Ovary (tissue), 3 donors: ENCODE measurements around the gene ITGAL.

Experiments
- CTCF ChIP-seq, 3 donors: fragments of 450-650 bp in 2 of 3; fragments of 200-600 bp in 1 of 3; IDR thresholded peaks; one replicate each; pipeline versions ENCODE4 v1.5.1 to v1.8.0; 2016 to 2022; ENCODE audit warnings: antibody characterized with exemption in 3 of 3, mild to moderate bottlenecking in 1 of 3
- EP300 ChIP-seq: sonication (generic); formaldehyde crosslinking; IDR thresholded peaks from one replicate; pipeline ENCODE4 v1.6.1; 2017; ENCODE audit warnings: antibody characterized with exemption
- donor health status: DM: no; HTN: no; CAD: no.

GRCh38 chr16:30446203-30446595 lies 26.3 kb upstream of the ITGAL start:
- TF ChIP-seq EP300 (no peak), CTCF (IDR thresholded peaks at IDR 0.05) (no peak)
